ENCODE measurements around the gene CAMK1D. TPM values are rescaled to one million over a fixed set of nuclear protein-coding genes. Genes with fewer than 3 reads are reported as not detected.

The CAMK1D gene
- polyA plus RNA-seq, 1 experiment, result 8.2 TPM

DNA sequence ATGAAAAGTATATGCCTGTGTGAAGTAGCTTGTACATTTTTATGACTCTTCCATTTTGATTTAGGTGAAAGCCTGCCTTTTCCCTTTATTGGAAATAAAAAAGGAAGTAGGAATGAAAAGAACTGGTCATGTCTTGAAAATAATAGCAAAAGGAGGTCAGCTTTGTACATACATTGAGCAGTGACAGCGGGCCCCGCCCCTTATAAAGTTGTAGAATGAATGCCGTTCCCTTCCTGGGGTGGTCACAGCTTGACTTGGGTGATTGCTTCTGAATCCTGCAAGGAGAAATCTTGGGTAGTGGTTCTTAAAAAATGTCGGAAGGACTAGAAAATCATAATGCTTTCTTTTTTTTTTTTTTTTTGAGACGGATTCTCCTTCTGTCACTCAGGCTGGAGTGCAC, 31.7 kb downstream of the CAMK1D start:
- TF ChIP-seq, protein P1, sequence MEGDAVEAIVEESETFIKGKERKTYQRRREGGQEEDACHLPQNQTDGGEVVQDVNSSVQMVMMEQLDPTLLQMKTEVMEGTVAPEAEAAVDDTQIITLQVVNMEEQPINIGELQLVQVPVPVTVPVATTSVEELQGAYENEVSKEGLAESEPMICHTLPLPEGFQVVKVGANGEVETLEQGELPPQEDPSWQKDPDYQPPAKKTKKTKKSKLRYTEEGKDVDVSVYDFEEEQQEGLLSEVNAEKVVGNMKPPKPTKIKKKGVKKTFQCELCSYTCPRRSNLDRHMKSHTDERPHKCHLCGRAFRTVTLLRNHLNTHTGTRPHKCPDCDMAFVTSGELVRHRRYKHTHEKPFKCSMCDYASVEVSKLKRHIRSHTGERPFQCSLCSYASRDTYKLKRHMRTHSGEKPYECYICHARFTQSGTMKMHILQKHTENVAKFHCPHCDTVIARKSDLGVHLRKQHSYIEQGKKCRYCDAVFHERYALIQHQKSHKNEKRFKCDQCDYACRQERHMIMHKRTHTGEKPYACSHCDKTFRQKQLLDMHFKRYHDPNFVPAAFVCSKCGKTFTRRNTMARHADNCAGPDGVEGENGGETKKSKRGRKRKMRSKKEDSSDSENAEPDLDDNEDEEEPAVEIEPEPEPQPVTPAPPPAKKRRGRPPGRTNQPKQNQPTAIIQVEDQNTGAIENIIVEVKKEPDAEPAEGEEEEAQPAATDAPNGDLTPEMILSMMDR (IDR thresholded peaks at IDR 0.05; ENCODE audit: low read depth, low read length), result no peak
- Histone ChIP-seq H3K9me3 (ENCODE audit: control insufficient read depth, insufficient read depth, low read length) (no peaks in the 10 kb centered on the region), H3K27ac (ENCODE audit: low read depth, low read length) (no peak overlapping the region), H3K4me3 (ENCODE audit: low read depth, low read length) (no peak overlapping the region), H3K27me3 (ENCODE audit: control insufficient read depth, insufficient read depth, low read length) (no peaks in the 10 kb centered on the region)
- ChIA-PET POLR2A (no interaction called here), CTCF (interaction anchor here (1.3 kb wide), 1 partner anchor 276 kb away, joined by 4 read pairs; no protein-coding TSS in a partner anchor)
- DNase-seq (ENCODE audit: low read depth, low spot score), result no peak

DNA sequence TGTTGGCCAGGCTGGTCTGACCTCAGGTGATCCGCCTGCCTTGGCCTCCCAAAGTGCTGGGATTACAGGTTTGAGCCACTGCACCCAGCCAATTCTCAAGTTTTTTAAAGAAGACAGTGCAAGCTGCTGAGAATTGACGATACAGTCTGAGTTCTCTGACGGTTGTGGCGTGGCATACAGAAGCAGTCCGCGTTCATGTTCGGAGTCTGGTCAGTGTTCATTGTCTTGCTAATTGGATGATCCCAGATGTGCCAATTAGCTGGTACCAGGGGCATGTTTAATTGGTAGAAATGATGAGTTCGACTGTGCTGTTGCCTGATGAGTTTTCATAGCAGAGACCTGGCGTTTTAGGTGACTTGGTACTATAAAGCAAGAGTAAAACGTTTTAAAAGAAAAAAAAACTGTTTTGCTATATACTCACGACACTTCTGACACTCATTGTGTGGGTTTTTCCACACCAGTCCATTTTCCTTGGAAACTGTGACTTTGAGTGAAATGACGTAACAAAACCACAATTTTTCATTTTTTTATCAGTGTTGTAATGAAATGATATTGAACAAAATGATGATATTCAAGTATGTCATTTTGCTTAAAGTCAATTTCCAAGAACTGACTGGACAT, 32.3 kb downstream of the CAMK1D start:
- TF ChIP-seq, protein P1 (IDR thresholded peaks at IDR 0.05; ENCODE audit: low read depth, low read length), result no peak
- ChIA-PET CTCF (no interaction called here), POLR2A (no interaction called here)
- no peak for DNase-seq (ENCODE audit: low read depth, low spot score)
- Histone ChIP-seq H3K27me3 (ENCODE audit: control insufficient read depth, insufficient read depth, low read length) (no peaks in the 10 kb centered on the region), H3K9me3 (ENCODE audit: control insufficient read depth, insufficient read depth, low read length) (no peaks in the 10 kb centered on the region), H3K4me3 (ENCODE audit: low read depth, low read length) (no peak overlapping the region), H3K27ac (ENCODE audit: low read depth, low read length) (no peak overlapping the region)

DNA sequence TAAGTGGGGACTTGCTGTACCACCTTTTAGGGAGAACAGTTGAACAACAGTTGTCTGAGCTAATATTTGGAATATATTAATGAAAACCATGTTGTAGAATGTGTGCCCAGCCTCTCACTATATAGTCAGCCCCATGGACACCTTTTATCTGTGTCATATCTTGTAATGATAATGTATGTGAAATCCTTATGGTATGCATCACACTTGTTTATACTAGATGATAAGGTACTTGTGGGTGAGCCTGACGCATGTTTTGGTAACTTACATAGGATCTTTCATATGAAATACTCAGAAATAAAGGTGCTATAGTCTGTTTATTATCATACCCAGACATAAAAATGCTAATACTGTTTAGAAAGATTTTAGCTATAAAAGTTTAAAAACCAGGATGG, 32.8 kb downstream of the CAMK1D start:
- TF ChIP-seq, protein P1 (IDR thresholded peaks at IDR 0.05; ENCODE audit: low read depth, low read length), result no peak
- ChIA-PET CTCF (no interaction called here), POLR2A (interaction anchor here (0.6 kb wide), 1 partner anchor 549 kb away, joined by 6 read pairs; no protein-coding TSS in a partner anchor)
- Histone ChIP-seq H3K9me3 (ENCODE audit: control insufficient read depth, insufficient read depth, low read length) (no peaks in the 10 kb centered on the region), H3K27me3 (ENCODE audit: control insufficient read depth, insufficient read depth, low read length) (no peaks in the 10 kb centered on the region), H3K27ac (ENCODE audit: low read depth, low read length) (no peak overlapping the region), H3K4me3 (ENCODE audit: low read depth, low read length) (no peak overlapping the region)
- no peak for DNase-seq (ENCODE audit: low read depth, low spot score)

DNA sequence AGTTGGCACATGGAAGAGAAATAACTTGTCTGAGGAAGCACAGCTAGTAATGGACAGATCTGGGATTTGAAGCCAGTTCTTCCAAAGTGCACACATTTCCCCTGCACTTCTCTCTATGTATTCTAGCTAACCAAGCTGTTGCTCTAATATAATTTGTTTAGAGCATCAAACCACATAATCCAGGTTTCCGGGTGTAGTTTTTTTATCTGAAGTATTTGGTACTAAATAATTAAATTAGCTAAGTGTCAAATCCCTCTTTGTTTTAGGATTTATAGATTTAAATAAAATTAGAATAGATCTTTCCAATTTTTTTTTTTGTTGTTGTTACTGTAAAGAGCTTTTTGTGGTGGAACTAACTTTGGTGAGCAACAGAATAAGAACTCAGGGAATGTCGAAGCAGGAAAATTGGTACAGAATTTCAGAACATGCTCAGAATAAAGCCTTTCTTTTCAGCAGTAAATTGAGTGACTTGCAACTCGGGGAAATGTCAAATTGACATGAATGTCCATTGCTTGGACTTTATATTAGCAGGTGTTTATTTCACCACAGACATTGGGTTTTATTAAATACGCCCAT, 33.7 kb downstream of the CAMK1D start:
- H3K27ac ChIP-seq (ENCODE audit: low read depth, low read length), result no peak overlapping the region
- POLR2A ChIA-PET, result interaction anchor here (0.6 to 0.7 kb wide), 2 partner anchors 25 to 548 kb away, joined by 5 to 6 read pairs; no protein-coding TSS in a partner anchor
- H3K4me3 ChIP-seq (ENCODE audit: low read depth, low read length), result no peak overlapping the region
- TF ChIP-seq, protein P1 (IDR thresholded peaks at IDR 0.05; ENCODE audit: low read depth, low read length), result no peak
- H3K27me3 ChIP-seq (ENCODE audit: control insufficient read depth, insufficient read depth, low read length), result no peaks in the 10 kb centered on the region
- DNase-seq (ENCODE audit: low read depth, low spot score), result no peak
- H3K9me3 ChIP-seq (ENCODE audit: control insufficient read depth, insufficient read depth, low read length), result no peaks in the 10 kb centered on the region
- CTCF ChIA-PET, result interaction anchor here (0.7 kb wide), 1 partner anchor 1067 kb away, joined by 3 read pairs; no protein-coding TSS in a partner anchor

DNA sequence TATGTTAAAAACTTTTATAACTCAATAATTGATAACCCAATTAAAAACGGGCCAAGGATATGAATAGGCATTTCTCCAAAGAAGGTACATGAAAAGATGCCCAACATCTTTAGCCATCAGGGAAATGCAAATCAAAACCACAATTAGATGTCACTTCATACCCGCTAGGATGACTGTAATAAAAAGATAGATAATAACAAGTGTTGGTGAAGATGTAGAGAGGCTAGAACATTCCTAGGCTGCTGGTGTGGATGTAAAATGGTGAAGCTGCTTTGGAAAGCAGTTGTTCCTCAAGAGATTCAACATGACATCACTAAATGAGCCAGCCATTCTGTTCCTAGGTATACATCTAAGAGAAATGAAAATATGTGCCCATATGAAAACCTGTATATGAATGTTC, 35.6 kb downstream of the CAMK1D start:
- ChIA-PET POLR2A (no interaction called here), CTCF (no interaction called here)
- DNase-seq (ENCODE audit: low read depth, low spot score), result no peak
- Histone ChIP-seq H3K4me3 (ENCODE audit: low read depth, low read length) (no peak overlapping the region), H3K27ac (ENCODE audit: low read depth, low read length) (no peak overlapping the region), H3K9me3 (ENCODE audit: control insufficient read depth, insufficient read depth, low read length) (no peaks in the 10 kb centered on the region), H3K27me3 (ENCODE audit: control insufficient read depth, insufficient read depth, low read length) (no peaks in the 10 kb centered on the region)
- TF ChIP-seq, protein P1 (IDR thresholded peaks at IDR 0.05; ENCODE audit: low read depth, low read length), result no peak

All from AG04450 (cell line).